IPS DF 4.7 (cell line): Measurements from ENCODE around the gene KRR1.
"Not testable (repeated sequence)": the region's sequence is repeated elsewhere in the genome, so short reads cannot be mapped to it uniquely, and the experiment has no call there.

ENCODE experiments used
- DNase-seq: peaks from one replicate; pipeline ENCODE4 v3.0.0-alpha.2; 2013; ENCODE audit warnings: low spot score; ENCODE audit errors: extremely low read depth

KRR1 gene

GRCh38 chr12:75479963-75480461 lies 31.4 kb downstream of the KRR1 start:
- no peak for DNase-seq

- DNase-seq: no peak
Measured at GRCh38 chr12:75478116-75478794, 33.2 kb downstream of the KRR1 start.

DNA sequence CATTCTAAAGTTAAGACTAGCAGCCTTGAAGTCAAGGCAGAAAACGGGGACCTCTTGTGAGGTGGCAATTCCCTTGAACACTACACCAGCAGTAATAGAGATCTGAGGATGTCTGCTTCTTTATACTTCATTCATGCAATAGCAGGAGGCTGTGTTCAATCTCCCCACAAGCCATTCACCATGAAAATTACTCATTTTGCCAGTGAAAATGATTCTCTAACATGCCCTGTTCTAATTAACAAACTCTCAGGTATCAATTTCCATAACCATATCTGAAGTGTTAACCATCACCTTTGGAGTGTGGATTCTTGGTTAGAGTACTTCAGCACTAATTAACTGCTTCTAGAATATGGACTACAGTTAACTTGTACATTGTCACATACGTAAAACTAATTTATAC lies 34.3 kb downstream of the KRR1 start:
- no peak for DNase-seq

- DNase-seq: no peak
Measured at GRCh38 chr12:75476071-75476470, 35.3 kb downstream of the KRR1 start.

GRCh38 chr12:75474116-75474515 lies 37.3 kb downstream of the KRR1 start:
- DNase-seq: no peak

DNA sequence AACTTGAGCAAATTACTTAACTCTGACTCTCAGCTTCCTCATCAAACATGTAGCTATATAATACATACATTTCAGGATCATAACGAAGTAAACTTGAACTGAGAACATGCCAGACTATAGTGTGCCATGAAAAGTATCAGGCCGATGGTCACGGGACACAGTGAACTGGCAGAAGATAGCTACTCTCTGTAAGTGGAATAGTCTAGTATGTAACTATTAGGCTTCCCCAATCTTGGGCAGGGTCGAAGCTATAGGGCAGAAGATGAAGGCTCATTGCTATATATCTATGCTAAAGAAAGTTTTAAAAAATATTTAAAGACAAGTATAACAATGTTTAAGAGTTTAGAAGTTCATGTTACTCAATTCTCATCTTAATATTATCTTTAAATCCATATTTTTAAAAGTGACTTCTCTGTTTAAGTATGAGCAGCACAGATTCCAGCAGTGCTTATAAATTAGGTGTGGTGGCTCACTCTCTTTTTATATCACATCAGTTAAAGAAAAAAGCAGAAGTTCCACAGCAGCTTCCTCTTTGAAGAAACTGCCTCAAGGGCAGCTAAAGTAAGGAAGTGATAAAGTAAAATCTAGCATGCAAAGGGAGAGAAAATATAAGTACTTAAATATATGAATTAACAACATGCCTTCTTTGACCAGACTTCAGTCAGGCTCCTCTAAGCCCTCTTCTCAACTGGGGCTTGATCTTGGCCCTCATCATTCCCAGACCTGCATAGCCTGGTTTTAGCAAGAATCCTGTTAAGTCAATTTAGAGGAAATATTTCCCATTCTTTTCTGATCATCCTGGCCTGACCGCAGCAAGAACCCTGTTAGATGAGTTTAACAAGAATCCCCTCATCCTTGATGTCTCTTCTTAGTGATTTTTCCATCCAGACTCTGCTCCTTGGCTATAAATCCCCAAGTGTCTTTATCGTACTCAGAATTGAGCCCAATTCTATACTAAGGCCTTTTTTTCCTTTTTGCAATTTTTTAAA lies 39.2 kb downstream of the KRR1 start:
- no peak for DNase-seq

DNA sequence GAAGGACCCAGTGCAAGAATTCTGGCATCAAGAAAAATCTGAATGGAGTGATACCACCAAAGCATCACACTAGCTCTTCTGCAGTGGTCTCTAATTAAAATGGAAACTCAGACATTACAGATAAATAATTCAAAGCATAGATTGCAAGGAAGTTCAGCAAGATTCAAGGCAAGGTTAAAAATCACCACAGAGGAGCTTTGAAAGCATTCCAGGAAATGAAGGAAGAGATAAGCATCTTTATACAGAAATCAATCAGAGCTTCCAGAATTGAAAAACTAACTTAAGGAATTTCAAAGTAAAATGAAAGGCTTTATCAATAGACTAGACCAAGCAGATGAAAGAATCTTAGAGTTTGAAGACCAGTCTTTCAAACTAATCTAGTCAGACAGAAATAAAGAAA lies 51.2 kb downstream of the KRR1 start:
- DNase-seq: no peak

- DNase-seq: no peak
Measured at GRCh38 chr12:75459755-75460154, 51.7 kb downstream of the KRR1 start.

GRCh38 chr12:75457866-75458265 lies 53.5 kb downstream of the KRR1 start:
- DNase-seq: not testable (repeated sequence)

DNA sequence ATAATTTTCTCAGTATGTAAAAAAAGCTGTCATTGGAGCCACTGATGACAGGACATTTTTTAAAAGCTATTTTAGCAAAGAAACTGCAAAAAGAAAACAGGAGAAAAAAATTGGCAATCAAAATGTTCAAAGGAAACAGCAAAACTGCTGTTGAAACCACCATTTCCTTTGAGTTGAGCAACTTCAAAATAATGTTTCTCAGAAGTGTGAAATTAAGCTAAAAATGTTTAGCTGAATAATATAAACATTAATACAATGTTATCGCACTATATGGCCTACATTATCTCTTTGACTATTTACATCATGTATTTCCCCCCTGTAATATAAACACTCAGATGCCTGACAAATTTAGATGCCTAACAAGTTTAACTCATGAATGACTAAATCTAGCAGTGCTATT lies 54.2 kb downstream of the KRR1 start:
- no peak for DNase-seq

DNA sequence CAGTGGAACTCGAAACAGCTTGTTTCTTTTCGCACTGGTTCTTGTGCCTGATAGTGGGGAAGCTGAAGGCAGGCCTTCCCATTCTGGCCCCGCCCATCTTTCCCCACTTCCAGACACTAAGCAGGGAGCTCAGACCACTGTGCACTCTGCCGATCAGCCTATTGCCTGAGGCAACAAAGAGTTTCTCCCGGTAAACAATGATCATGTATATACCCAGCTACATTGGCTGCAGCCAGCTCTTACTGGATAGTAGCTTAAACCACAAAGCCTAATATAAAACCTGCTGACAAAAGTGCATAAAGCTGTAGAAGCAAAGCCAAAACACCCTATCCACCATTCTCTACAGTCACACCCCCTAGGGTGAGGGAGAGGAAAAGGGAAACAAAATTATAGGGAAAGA lies 55.6 kb downstream of the KRR1 start:
- DNase-seq: no peak

GRCh38 chr12:75452675-75453330 lies 58.6 kb downstream of the KRR1 start:
- DNase-seq: no peak

DNA sequence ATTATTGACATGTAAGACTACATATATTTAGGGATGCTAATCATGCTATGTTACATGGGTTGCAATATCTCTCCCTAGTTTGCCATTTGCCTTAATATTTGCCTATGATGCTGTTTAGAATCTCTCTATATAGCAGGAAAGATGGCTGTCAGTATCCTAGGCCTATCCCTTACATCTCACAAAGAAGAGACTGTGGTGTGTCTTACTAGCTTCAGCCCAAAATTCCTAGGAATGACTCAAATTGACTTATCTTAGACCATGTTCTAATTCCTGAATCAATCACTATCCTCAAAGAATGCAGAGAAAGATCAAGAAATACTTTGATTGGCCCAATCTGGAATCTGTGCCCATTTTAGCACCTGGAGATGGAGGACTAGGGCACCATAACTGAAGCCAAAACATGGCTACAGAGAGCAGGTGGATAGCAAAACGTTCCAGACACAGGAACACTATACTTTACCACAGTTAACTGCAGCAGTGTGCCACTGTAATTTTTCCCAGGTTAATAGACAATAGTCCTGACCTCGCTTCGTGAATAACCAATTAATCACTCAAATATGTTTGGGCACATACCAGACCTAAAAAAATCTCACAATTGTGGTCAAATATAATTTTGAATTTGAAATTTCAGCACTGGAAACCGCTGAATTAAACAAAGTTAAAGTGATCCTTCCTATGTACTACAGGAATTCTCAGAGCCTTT lies 63.6 kb downstream of the KRR1 start:
- DNase-seq: no peak

DNA sequence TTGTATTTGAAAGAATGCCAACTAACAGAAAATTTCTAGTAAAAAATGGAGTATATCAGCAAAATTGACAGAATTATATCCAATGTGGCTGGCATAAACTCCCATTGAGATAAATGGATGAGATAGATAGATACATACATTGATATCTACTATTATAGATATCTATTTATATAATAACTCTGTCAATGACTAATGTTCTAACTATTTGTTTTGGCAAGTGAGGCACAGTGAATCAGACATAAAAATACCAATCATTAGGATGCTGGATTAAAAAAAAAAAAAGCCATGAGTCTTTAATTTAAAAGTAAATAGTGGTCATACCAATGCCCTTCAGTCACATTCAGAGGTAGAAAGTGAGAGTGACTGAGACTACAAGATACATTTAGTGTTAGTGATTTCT lies 64.6 kb downstream of the KRR1 start:
- no peak for DNase-seq

- DNase-seq: not testable (repeated sequence)
Measured at GRCh38 chr12:75445137-75445507, 66.3 kb downstream of the KRR1 start.

DNA sequence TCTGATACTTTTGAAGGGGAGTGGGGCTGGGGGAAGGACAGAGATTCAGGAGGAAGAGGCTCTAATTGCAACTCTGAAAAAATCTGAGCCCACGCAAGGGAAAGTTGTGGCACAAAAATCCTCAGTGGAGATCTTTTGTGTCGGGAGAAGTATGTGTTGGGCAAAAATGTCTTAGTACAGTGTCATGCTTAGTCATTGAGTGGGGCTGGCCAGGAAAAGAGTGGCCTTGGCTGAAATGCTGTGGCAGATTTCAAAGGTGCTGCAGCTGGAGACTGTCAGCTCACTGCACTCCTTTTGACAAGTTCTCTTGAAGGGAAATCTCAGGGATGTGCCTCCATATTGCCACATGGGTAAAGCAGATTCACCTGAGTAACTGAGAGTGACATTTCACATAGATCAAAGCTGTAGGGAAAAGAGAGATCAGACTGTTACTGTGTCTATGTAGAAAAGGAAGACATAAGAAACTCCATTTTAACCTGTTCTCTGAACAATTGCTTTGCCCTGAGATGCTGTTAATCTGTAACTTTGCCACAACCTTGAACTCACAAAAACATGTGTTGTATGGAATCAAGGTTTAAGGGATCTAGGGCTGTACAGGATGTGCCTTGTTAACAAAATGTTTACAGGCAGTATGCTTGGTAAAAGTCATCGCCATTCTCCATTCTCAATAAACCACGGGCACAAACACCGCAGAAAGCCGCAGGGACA lies 66.8 kb downstream of the KRR1 start:
- no peak for DNase-seq

DNA sequence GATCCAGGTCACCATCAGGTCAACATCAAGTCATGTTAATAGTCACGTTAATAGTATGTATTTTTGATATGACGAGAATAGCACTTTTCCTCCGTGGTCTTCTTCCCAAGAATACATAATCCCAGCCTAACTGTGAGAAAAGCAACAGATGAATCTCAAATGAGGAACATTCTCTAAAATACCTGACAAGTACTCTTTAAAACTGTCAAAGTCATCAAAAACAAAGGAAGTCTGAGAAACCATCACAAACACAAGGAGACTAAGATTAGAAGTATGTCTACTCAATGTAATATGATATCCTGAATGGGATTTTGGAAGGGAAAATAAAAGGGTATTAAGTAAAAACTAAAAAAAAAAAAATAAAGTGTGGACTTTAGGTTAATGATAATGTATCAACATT lies 67.7 kb downstream of the KRR1 start:
- DNase-seq: no peak

DNA sequence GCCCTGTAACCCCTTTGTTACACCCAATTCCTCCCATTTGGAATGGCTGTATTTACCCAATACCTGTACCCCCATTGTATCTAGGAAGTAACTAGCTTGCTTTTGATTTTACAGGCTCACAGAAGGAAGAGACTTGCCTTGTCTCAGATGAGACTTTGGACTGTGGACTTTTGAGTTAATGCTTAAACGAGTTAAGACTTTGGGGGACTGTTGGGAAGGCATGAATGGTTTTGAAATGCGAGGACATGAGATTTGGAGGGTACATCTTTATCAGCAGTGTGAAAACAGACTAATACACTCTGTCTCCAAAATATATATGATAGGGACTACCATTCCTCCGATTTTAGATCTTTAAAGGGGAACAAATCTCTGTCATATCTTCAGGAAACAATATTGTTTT lies 69.0 kb downstream of the KRR1 start:
- not testable (repeated sequence) for DNase-seq

- not testable (repeated sequence) for DNase-seq
Measured at GRCh38 chr12:75441687-75442449, 69.5 kb downstream of the KRR1 start.
